Skeletal muscle tissue (tissue), 4 donors: ENCODE measurements around the gene SLC5A9. TPM values are rescaled to one million over a fixed set of nuclear protein-coding genes. Genes with fewer than 3 reads are reported as not detected.

Experiments used
- H3K27ac ChIP-seq: one replicate; pipeline ENCODE4 v1.7.0; 2013; ENCODE audit warnings: mild to moderate bottlenecking, low read depth, low read length, inconsistent platforms
- H3K27me3 ChIP-seq, 3 donors: one replicate each; pipeline ENCODE4 v1.7.0; 2013; ENCODE audit warnings: low read length in 3 of 3; ENCODE audit not compliant: control insufficient read depth in 3 of 3, insufficient read depth in 3 of 3
- H3K36me3 ChIP-seq, 3 donors: one replicate each; pipeline ENCODE4 v1.7.0; 2013; ENCODE audit warnings: low read length in 3 of 3; ENCODE audit not compliant: control insufficient read depth in 3 of 3, insufficient read depth in 3 of 3
- H3K4me1 ChIP-seq, 3 donors: one replicate each; pipeline ENCODE4 v1.7.0; 2013; ENCODE audit warnings: low read length in 3 of 3, mild to moderate bottlenecking in 3 of 3; ENCODE audit not compliant: control insufficient read depth in 3 of 3, insufficient read depth in 3 of 3
- H3K4me3 ChIP-seq, 3 donors: one replicate each; pipeline ENCODE4 v1.7.0; 2013; ENCODE audit warnings: low read length in 3 of 3
- H3K9ac ChIP-seq, 3 donors: one replicate each; pipeline ENCODE4 v1.7.0; 2013; ENCODE audit warnings: low read length in 3 of 3, mild to moderate bottlenecking in 3 of 3, moderate library complexity in 2 of 3, low read depth in 1 of 3
- H3K9me3 ChIP-seq, 3 donors: one replicate each; pipeline ENCODE4 v1.7.0; 2013; ENCODE audit warnings: low read length in 3 of 3; ENCODE audit not compliant: control insufficient read depth in 3 of 3
- total RNA-seq: library from RNA; depleted of rRNA; stranded (reverse); fragments of >200 nt; gene quantifications from one replicate; pipeline ENCODE4 v1.2.3, GENCODE V29; 2014
- donor health status: Osteomylitis.

Gene SLC5A9
- total RNA-seq, result not detected

DNA sequence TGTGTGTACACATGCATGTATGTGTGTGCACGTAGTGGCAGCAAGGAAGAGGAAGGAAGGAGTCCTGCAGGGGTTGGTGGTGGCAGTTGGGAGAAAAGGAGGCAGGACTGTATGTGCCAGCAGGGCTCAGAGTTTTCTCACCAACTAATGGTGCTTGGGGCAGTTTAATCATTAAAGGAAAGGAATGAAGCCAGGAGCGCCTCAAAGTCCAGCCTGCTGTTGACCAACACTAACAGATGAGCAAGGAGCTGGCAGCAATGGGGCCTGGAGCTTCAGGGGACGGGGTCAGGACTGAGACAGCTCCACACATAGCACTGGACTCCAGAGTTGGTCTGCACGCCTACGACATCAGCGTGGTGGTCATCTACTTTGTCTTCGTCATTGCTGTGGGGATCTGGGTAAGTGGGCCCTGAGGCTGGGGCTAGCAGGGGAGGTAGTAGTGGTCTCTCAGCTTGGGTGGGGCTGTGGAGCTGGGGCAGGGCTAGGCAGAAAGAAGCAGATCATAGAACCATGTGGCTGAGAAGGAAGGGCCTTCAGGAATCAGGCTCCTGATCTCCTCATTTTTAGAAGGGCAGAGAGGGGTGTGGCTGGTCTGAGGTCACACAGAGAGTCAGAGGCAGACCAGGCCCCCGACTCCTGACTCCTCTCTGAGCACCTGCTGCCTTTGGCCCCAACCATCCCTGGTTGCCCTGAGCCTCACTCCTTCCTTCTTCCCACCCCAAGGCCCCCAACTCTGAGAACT, at the start of gene SLC5A9:
TSS of gene SLC5A9 (plus strand) at position 216 of the 742 bp plus-strand sequence. CDS start at position 237, 21 bp downstream.
- peaks cover 0 to 5% (median 0%) of the 10 kb centered on the region in 3 donors for H3K27me3 ChIP-seq
- no peak within 1 kb of the TSS for H3K27ac ChIP-seq
- H3K9ac ChIP-seq, result no peak within 1 kb of the TSS
- no peaks in the 10 kb centered on the region for H3K36me3 ChIP-seq
- H3K9me3 ChIP-seq, result no peaks in the 10 kb centered on the region
- H3K4me3 ChIP-seq, result no peak within 1 kb of the TSS
- H3K4me1 ChIP-seq, result no peaks in the 10 kb centered on the region

GRCh38 chr1:48175116-48175515, 47.4 kb upstream of the SLC5A9 start:
- H3K27me3 ChIP-seq, result peaks cover 0 to 2% (median 0%) of the 10 kb centered on the region in 3 donors
- no peak overlapping the region for H3K27ac ChIP-seq
- no peak overlapping the region for H3K9ac ChIP-seq
- no peaks in the 10 kb centered on the region for H3K36me3 ChIP-seq
- no peaks in the 10 kb centered on the region for H3K9me3 ChIP-seq
- H3K4me1 ChIP-seq, result no peaks in the 10 kb centered on the region
- no peak overlapping the region for H3K4me3 ChIP-seq

GRCh38 chr1:48177257-48177656, 45.3 kb upstream of the SLC5A9 start:
- Histone ChIP-seq H3K27me3 (peaks cover 0 to 2% (median 0%) of the 10 kb centered on the region in 3 donors), H3K4me3 (no peak overlapping the region), H3K27ac (no peak overlapping the region), H3K4me1 (no peaks in the 10 kb centered on the region), H3K9me3 (no peaks in the 10 kb centered on the region), H3K36me3 (no peaks in the 10 kb centered on the region), H3K9ac (no peak overlapping the region)

DNA sequence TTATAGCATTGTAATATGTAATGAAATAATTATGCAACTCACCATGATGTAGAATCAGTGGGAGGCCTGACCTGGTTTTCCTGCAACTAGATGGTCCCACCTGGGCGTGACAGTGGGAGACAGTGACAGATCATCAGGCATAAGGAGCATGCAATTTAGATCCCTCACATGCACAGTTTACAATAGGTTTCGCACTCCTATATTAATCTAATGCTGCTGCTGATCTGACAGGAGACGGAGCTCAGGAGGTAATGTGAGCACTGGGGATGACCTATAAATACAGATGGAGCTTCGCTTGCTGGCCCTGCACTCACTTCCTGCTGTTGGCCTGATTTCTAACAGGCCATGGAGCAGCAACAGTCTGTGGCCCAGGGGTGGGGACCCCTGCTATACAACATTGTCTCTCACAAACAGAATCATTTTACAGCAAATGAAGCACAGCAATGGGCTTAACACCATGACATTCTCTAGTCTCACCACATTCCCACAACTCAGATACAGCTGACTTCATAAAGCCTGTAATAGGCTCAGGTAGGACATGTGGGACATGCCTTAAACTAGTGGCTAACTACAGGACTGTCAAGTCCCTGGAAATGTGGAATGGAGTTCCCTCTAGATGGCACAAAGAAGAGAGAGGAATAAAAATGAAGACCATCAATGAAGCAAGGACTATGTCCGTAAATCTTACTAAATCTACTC, 40.7 kb upstream of the SLC5A9 start:
- Histone ChIP-seq H3K4me1 (no peaks in the 10 kb centered on the region), H3K27me3 (peaks cover 0 to 2% (median 0%) of the 10 kb centered on the region in 3 donors), H3K9ac (no peak overlapping the region), H3K27ac (no peak overlapping the region), H3K36me3 (no peaks in the 10 kb centered on the region), H3K9me3 (peaks cover 0 to 3% (median 0%) of the 10 kb centered on the region in 3 donors), H3K4me3 (no peak overlapping the region)

DNA sequence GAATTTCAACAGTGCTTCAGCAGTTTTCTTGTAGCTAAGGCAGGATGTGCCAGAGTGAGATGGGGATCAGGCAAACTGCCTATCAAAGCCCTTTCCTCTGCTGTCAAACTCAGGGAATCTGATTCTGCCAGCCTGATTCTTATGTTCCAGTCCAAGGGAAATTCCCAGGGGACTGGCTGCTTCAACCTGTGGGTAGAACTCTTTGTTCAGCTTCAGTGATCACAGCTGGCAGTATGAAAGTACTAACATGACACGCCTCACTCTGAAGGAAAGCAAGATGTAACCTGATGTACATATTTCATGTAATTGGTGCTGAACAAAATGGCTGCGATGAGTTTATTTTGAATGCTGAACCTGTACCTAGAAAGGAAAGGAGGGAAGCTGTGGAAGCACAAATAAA, 40.1 kb upstream of the SLC5A9 start:
- Histone ChIP-seq H3K27me3 (no peaks in the 10 kb centered on the region), H3K27ac (no peak overlapping the region), H3K9ac (no peak overlapping the region), H3K36me3 (no peaks in the 10 kb centered on the region), H3K4me3 (no peak overlapping the region), H3K9me3 (peaks cover 0 to 3% (median 0%) of the 10 kb centered on the region in 3 donors), H3K4me1 (no peaks in the 10 kb centered on the region)

DNA sequence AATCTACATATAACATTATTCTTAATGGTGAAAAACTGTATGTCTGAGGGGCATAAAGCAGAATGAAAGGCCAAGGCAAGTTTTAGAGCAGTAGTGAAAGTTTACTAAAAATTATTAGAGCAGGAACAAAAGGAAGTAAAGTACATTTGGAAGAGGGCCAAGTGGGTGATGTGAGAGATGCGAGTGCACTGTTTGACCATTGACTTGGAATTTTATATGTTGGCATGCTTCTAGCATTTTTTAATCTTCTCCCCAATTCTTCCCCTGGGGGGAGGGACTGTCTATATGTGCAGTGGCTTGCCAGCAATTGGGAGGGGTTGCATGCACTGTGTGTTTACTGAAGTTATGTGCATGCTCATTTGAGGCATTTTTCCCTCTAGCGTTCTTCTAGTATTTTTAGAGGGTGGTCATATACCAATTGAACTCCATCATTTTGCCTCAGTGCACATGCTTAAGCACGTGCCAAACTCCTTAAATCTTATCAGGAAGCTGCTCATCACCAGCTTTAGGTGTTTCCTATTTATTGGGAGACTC, 36.1 kb upstream of the SLC5A9 start:
- peaks cover 0 to 3% (median 0%) of the 10 kb centered on the region in 3 donors for H3K27me3 ChIP-seq
- peaks cover 0 to 6% (median 3%) of the 10 kb centered on the region in 3 donors for H3K9me3 ChIP-seq
- H3K9ac ChIP-seq, result no peak overlapping the region
- no peak overlapping the region for H3K4me3 ChIP-seq
- H3K27ac ChIP-seq, result no peak overlapping the region
- H3K36me3 ChIP-seq, result no peaks in the 10 kb centered on the region
- no peaks in the 10 kb centered on the region for H3K4me1 ChIP-seq

GRCh38 chr1:48187969-48188563, 34.5 kb upstream of the SLC5A9 start:
- H3K9me3 ChIP-seq, result peaks cover 0 to 6% (median 3%) of the 10 kb centered on the region in 3 donors
- H3K4me1 ChIP-seq, result no peaks in the 10 kb centered on the region
- H3K27me3 ChIP-seq, result peaks cover 0 to 3% (median 0%) of the 10 kb centered on the region in 3 donors
- no peak overlapping the region for H3K4me3 ChIP-seq
- no peak overlapping the region for H3K9ac ChIP-seq
- no peaks in the 10 kb centered on the region for H3K36me3 ChIP-seq
- H3K27ac ChIP-seq, result no peak overlapping the region

- no peak overlapping the region for H3K27ac ChIP-seq
- no peak overlapping the region for H3K4me3 ChIP-seq
- peaks cover 0 to 3% (median 0%) of the 10 kb centered on the region in 3 donors for H3K27me3 ChIP-seq
- H3K9ac ChIP-seq, result no peak overlapping the region
- H3K36me3 ChIP-seq, result no peaks in the 10 kb centered on the region
- no peaks in the 10 kb centered on the region for H3K4me1 ChIP-seq
- peaks cover 0 to 6% (median 3%) of the 10 kb centered on the region in 3 donors for H3K9me3 ChIP-seq
These were observed 31.6 kb upstream of the SLC5A9 start for GRCh38 chr1:48190881-48191280.

DNA sequence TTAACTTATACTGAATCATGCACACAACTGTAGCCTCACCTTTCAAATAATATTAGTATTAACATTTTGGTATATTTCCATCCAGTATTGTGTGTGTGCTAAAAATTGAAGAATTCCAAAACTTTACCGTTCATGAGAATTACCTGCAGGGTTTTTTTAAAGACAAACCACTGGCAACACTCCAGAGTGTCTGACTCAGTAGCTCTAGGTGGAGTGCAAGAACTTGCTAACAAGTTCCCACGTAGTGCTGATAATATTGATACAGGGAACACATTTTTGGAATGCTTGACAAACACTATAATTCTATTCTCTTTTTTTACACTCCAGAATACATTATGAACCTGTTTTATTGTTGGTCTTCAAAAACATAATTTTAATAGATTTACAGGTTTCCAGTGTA, 27.7 kb upstream of the SLC5A9 start:
- Histone ChIP-seq H3K4me1 (no peaks in the 10 kb centered on the region), H3K4me3 (no peak overlapping the region), H3K9me3 (no peaks in the 10 kb centered on the region), H3K27me3 (peaks cover 0 to 3% (median 0%) of the 10 kb centered on the region in 3 donors), H3K9ac (no peak overlapping the region), H3K27ac (no peak overlapping the region), H3K36me3 (no peaks in the 10 kb centered on the region)
